ENCODE measurements around the gene CELF4.

The CELF4 gene

GRCh38 chr18:37524498-37525261, 40.9 kb downstream of the CELF4 start:
- no peak for DNase-seq (ENCODE audit: low read depth)

- DNase-seq (ENCODE audit: low read depth) = no peak
Observed at GRCh38 chr18:37524139-37524497, 41.5 kb downstream of the CELF4 start.

- DNase-seq (ENCODE audit: low read depth) = no peak
Observed at GRCh38 chr18:37521510-37522465, 43.8 kb downstream of the CELF4 start.

- DNase-seq (ENCODE audit: low read depth) = no peak
Observed at GRCh38 chr18:37520508-37520907, 45.1 kb downstream of the CELF4 start.

- no peak for DNase-seq (ENCODE audit: low read depth)
Observed at GRCh38 chr18:37519510-37520135, 46.0 kb downstream of the CELF4 start.

GRCh38 chr18:37516361-37516853, 49.2 kb downstream of the CELF4 start:
- DNase-seq (ENCODE audit: low read depth) = no peak

GRCh38 chr18:37514953-37515352, 50.6 kb downstream of the CELF4 start:
- no peak for DNase-seq (ENCODE audit: low read depth)

- no peak for DNase-seq (ENCODE audit: low read depth)
Observed at GRCh38 chr18:37512400-37512799, 53.2 kb downstream of the CELF4 start.

- no peak for DNase-seq (ENCODE audit: low read depth)
Observed at GRCh38 chr18:37511721-37512298, 53.8 kb downstream of the CELF4 start.

- DNase-seq (ENCODE audit: low read depth) = no peak
Observed at GRCh38 chr18:37509600-37509999, 56.0 kb downstream of the CELF4 start.

GRCh38 chr18:37508207-37508606, 57.4 kb downstream of the CELF4 start:
- DNase-seq (ENCODE audit: low read depth) = no peak

GRCh38 chr18:37507239-37507638, 58.4 kb downstream of the CELF4 start:
- DNase-seq (ENCODE audit: low read depth) = no peak

GRCh38 chr18:37506001-37506400, 59.6 kb downstream of the CELF4 start:
- no peak for DNase-seq (ENCODE audit: low read depth)

GRCh38 chr18:37505321-37505720, 60.3 kb downstream of the CELF4 start:
- no peak for DNase-seq (ENCODE audit: low read depth)

- no peak for DNase-seq (ENCODE audit: low read depth)
Observed at GRCh38 chr18:37502601-37503000, 63.0 kb downstream of the CELF4 start.

GRCh38 chr18:37502036-37502435, 63.6 kb downstream of the CELF4 start:
- DNase-seq (ENCODE audit: low read depth) = no peak

GRCh38 chr18:37501136-37501535, 64.5 kb downstream of the CELF4 start:
- no peak for DNase-seq (ENCODE audit: low read depth)

GRCh38 chr18:37499913-37500312, 65.7 kb downstream of the CELF4 start:
- DNase-seq (ENCODE audit: low read depth) = no peak

- DNase-seq (ENCODE audit: low read depth) = no peak
Observed at GRCh38 chr18:37499044-37499443, 66.6 kb downstream of the CELF4 start.

- DNase-seq (ENCODE audit: low read depth) = no peak
Observed at GRCh38 chr18:37497853-37498518, 67.6 kb downstream of the CELF4 start.

GRCh38 chr18:37496568-37496967, 69.0 kb downstream of the CELF4 start:
- no peak for DNase-seq (ENCODE audit: low read depth)

- DNase-seq (ENCODE audit: low read depth) = no peak
Observed at GRCh38 chr18:37495354-37495753, 70.2 kb downstream of the CELF4 start.
